Activated T-cell treated with anti-CD3 and anti-CD28 coated beads for 4 hours (primary cell): ENCODE data around the gene MPHOSPH8.

Source experiments
- DNase-seq: peaks from one replicate; pipeline ENCODE4 v3.0.0-alpha.2; 2020

MPHOSPH8 gene

GRCh38 chr13:19633479-19634255 lies at the start of gene MPHOSPH8:
MPHOSPH8 (plus strand) TSS chr13:19633659; CDS start chr13:19633749, 90 bp downstream.
- DNase-seq: peak; percentile 93

GRCh38 chr13:19586904-19587634 lies 46.4 kb upstream of the MPHOSPH8 start:
- peak; percentile 57 for DNase-seq

GRCh38 chr13:19587635-19588300 lies 45.7 kb upstream of the MPHOSPH8 start:
- no peak for DNase-seq

- DNase-seq: no peak
Measured at GRCh38 chr13:19589312-19589711, 44.1 kb upstream of the MPHOSPH8 start.

- no peak for DNase-seq
Measured at GRCh38 chr13:19590423-19590822, 43.0 kb upstream of the MPHOSPH8 start.

GRCh38 chr13:19591864-19592263 lies 41.6 kb upstream of the MPHOSPH8 start:
- no peak for DNase-seq

GRCh38 chr13:19592657-19593180 lies 40.7 kb upstream of the MPHOSPH8 start:
- no peak for DNase-seq

GRCh38 chr13:19596086-19596485 lies 37.4 kb upstream of the MPHOSPH8 start:
- no peak for DNase-seq

- DNase-seq: no peak
Measured at GRCh38 chr13:19596960-19597361, 36.5 kb upstream of the MPHOSPH8 start.

- DNase-seq: no peak
Measured at GRCh38 chr13:19597523-19597922, 35.9 kb upstream of the MPHOSPH8 start.

GRCh38 chr13:19601749-19602725 lies 31.4 kb upstream of the MPHOSPH8 start:
- no peak for DNase-seq

- no peak for DNase-seq
Measured at GRCh38 chr13:19604306-19604705, 29.2 kb upstream of the MPHOSPH8 start.

GRCh38 chr13:19605161-19605955 lies 28.1 kb upstream of the MPHOSPH8 start:
- no peak for DNase-seq

- no peak for DNase-seq
Measured at GRCh38 chr13:19606152-19606551, 27.3 kb upstream of the MPHOSPH8 start.

GRCh38 chr13:19606737-19607136 lies 26.7 kb upstream of the MPHOSPH8 start:
- no peak for DNase-seq

- DNase-seq: no peak
Measured at GRCh38 chr13:19607523-19608078, 25.9 kb upstream of the MPHOSPH8 start.

- no peak for DNase-seq
Measured at GRCh38 chr13:19618977-19619376, 14.5 kb upstream of the MPHOSPH8 start.

- DNase-seq: no peak
Measured at GRCh38 chr13:19622193-19622592, 11.3 kb upstream of the MPHOSPH8 start.

GRCh38 chr13:19624265-19624664 lies 9.2 kb upstream of the MPHOSPH8 start:
- DNase-seq: no peak

GRCh38 chr13:19632915-19633478 lies 462 bp upstream of the MPHOSPH8 start:
- DNase-seq: no peak
